PC-3 (cell line): ENCODE data around the gene CABCOCO1.

Experiments used
- EZH2 ChIP-seq: fragments of 300-600 bp; sonication (generic); IDR thresholded peaks from one replicate; pipeline ENCODE4 v1.6.1; 2017; ENCODE audit warnings: antibody characterized with exemption, mild to moderate bottlenecking, low read length; ENCODE audit not compliant: unreplicated experiment
- EZH2phosphoT487 ChIP-seq: fragments of 300-600 bp; sonication (generic); IDR thresholded peaks from 2 replicates; pipeline ENCODE4 v1.6.1; 2018; ENCODE audit warnings: mild to moderate bottlenecking, antibody characterized with exemption, low read length, borderline replicate concordance

DNA sequence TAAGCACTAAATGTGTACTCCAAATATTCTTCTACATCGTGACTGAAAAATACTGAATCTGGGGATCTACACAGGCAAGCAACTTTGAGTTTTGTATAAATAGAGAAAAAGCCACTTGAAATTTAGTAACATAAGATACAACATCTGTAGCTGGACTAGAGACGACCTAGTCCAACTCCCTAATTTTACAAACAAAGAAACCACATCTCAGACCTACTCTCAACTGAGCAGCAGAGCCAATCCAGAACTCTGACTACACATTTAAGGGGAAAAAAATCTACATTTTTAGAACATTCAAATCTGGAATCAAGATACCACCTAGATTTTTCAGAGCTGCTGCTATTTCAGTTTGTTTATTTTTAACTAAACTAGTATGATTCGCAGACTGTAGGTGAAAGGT, 88.9 kb downstream of the CABCOCO1 start:
- TF ChIP-seq EZH2, result no peak
- no peak for TF ChIP-seq EZH2phosphoT487
